ENCODE data around the gene CCL19.

DNA sequence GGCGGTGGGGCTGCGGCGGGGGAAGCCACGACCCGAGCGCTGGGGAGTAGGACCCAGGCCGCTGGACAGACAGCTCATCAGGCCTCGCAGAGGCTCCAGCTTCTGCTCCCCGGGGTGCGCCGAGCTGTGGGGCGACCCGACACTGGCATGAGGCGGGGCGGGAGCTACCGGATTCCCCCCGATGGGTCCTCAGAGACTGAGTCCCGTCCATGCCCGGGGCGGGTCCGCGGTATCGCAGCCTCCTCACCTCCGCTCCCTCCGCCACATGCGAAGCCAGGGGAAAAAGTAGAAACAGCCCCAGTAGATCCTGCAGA is 26.1 kb downstream of the CCL19 start:
- TF ChIP-seq CTCF (IDR thresholded peaks at IDR 0.05; ENCODE audit: insufficient read depth, low read length, poor library complexity, severe bottlenecking) (no peak), EZH2phosphoT487 (conservative IDR thresholded peaks at IDR 0.05; ENCODE audit: low read length) (no peak)

Data from SU-DHL-6 (cell line).